GM12891 (cell line): Measurements from ENCODE around the gene PTTG2.

Experiments
- PAX5 ChIP-seq: IDR thresholded peaks from 2 replicates; pipeline ENCODE4 v1.6.1; 2011; ENCODE audit warnings: low read length, moderate library complexity, mild to moderate bottlenecking; ENCODE audit not compliant: insufficient read depth, severe bottlenecking
- POLR2A ChIP-seq: IDR thresholded peaks from 2 replicates; pipeline ENCODE4 v1.6.1; 2011; ENCODE audit warnings: low read depth, low read length, control low read depth
- POLR2AphosphoS5 ChIP-seq: IDR thresholded peaks from 2 replicates; pipeline ENCODE4 v1.6.1; 2011; ENCODE audit warnings: low read depth, low read length, control low read depth
- POU2F2 ChIP-seq: IDR thresholded peaks from 2 replicates; pipeline ENCODE4 v1.6.1; 2011; ENCODE audit warnings: low read depth, mild to moderate bottlenecking, control low read depth, low read length, moderate library complexity
- TAF1 ChIP-seq: IDR thresholded peaks from 2 replicates; pipeline ENCODE4 v1.6.1; 2011; ENCODE audit warnings: low read depth, low read length, control low read depth

DNA sequence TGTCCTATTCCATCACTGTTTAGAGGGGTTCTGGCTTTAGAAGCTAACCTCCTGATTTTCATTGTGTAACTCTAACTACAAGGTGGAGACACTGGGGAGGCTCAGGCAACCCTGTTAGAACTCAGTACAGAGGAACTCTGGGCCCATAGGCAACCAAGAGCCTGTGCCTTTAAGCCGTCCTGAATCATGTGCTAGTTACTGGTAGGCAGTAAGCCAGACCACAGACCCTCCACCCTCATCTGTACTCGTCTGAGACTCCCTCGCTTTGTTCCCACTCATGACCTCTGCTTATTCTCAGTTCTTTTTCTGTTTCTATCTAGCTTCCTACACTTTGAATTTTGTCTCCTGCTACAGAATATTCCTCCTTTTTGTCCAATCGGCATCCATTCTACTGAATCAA, 37.9 kb upstream of the PTTG2 start:
- TF ChIP-seq POLR2AphosphoS5 = no peak
- TF ChIP-seq TAF1 = no peak
- TF ChIP-seq POLR2A = no peak
- no peak for TF ChIP-seq POU2F2
- no peak for TF ChIP-seq PAX5
